Keratinocyte (primary cell): ENCODE results near the gene ZDHHC7. TPM values are rescaled to one million over a fixed set of nuclear protein-coding genes. Genes with fewer than 3 reads are reported as not detected.

Experiments used
- DNase-seq: peaks from one replicate; pipeline ENCODE4 v3.0.0-alpha.2; 2011; ENCODE audit warnings: low read depth, missing footprints, low spot score
- FAIRE-seq: peaks from 2 replicates; lab custom pipeline; 2011; peaks lifted over from hg19 to GRCh38; lab: Jason Lieb, UNC
- H2AFZ ChIP-seq: 2 replicates; pipeline ENCODE4 v1.6.0; 2012; ENCODE audit warnings: low read length, control low read depth, inconsistent platforms; ENCODE audit not compliant: control insufficient read depth
- H3K27ac ChIP-seq: 2 replicates; pipeline ENCODE4 v1.5.1; 2011; ENCODE audit warnings: low read length; ENCODE audit not compliant: control insufficient read depth, insufficient read depth
- H3K27me3 ChIP-seq: 3 replicates; pipeline ENCODE4 v1.6.0; 2011; ENCODE audit warnings: low read length; ENCODE audit not compliant: control insufficient read depth, insufficient read depth; ENCODE audit errors: extremely low read depth
- H3K36me3 ChIP-seq, 2 experiments: 2 replicates in 1 of 2; 3 replicates in 1 of 2; pipeline ENCODE4 v1.5.1; 2011; ENCODE audit warnings: low read length in 2 of 2, mild to moderate bottlenecking in 1 of 2; ENCODE audit not compliant: control insufficient read depth in 2 of 2, insufficient read depth in 2 of 2; ENCODE audit errors: extremely low read depth in 1 of 2
- H3K4me1 ChIP-seq: 3 replicates; pipeline ENCODE4 v1.5.1; 2011; ENCODE audit warnings: low read length; ENCODE audit not compliant: control insufficient read depth, insufficient read depth; ENCODE audit errors: extremely low read depth
- H3K4me2 ChIP-seq: 3 replicates; pipeline ENCODE4 v1.6.0; 2011; ENCODE audit warnings: low read depth, low read length; ENCODE audit not compliant: control insufficient read depth, insufficient read depth; ENCODE audit errors: extremely low read depth
- H3K4me3 ChIP-seq, 3 experiments: fragments of 200-600 bp in 1 of 3; sonication (generic) in 1 of 3; 2 replicates in 2 of 3; 3 replicates in 1 of 3; pipeline ENCODE4 v1.5.1; 2011 to 2016; ENCODE audit warnings: low read length in 3 of 3, mild to moderate bottlenecking in 3 of 3, control low read depth in 2 of 3, inconsistent platforms in 1 of 3, low read depth in 1 of 3, mixed read lengths in 1 of 3, mixed run types in 1 of 3, moderate library complexity in 1 of 3; ENCODE audit not compliant: control insufficient read depth in 2 of 3, insufficient read depth in 2 of 3; ENCODE audit errors: extremely low read depth in 1 of 3
- H3K79me2 ChIP-seq: 2 replicates; pipeline ENCODE4 v1.6.0; 2012; ENCODE audit warnings: low read length; ENCODE audit not compliant: control insufficient read depth, insufficient read depth
- H3K9ac ChIP-seq: 3 replicates; pipeline ENCODE4 v1.6.0; 2011; ENCODE audit warnings: low read length; ENCODE audit not compliant: control insufficient read depth, insufficient read depth; ENCODE audit errors: extremely low read depth
- H3K9me1 ChIP-seq: 3 replicates; pipeline ENCODE4 v1.6.0; 2011; ENCODE audit warnings: low read length; ENCODE audit not compliant: control insufficient read depth, insufficient read depth; ENCODE audit errors: extremely low read depth
- H3K9me3 ChIP-seq: 2 replicates; pipeline ENCODE4 v1.5.1; 2012; ENCODE audit warnings: low read depth, low read length; ENCODE audit not compliant: control insufficient read depth
- H4K20me1 ChIP-seq: 3 replicates; pipeline ENCODE4 v1.6.0; 2011; ENCODE audit warnings: low read length; ENCODE audit not compliant: control insufficient read depth, insufficient read depth; ENCODE audit errors: extremely low read depth
- CTCF ChIP-seq, 3 experiments: IDR thresholded peaks in 1 of 3; conservative IDR thresholded peaks in 1 of 3; optimal IDR thresholded peaks in 1 of 3; 2 replicates in 2 of 3; 3 replicates in 1 of 3; pipeline versions ENCODE3 to v1.5.1; 2011; ENCODE audit warnings: low read length in 3 of 3, mild to moderate bottlenecking in 3 of 3, moderate library complexity in 2 of 3, control low read depth in 1 of 3, inconsistent platforms in 1 of 3; ENCODE audit not compliant: insufficient read depth in 2 of 3; ENCODE audit errors: extremely low read depth in 1 of 3
- EZH2 ChIP-seq: IDR thresholded peaks from one replicate; pipeline ENCODE4 v1.6.1; 2012; ENCODE audit warnings: inconsistent platforms, mild to moderate bottlenecking, low read length, moderate library complexity
- dilution Hi-C: fragments of 300-500 bp; cut with MboI; formaldehyde crosslinking; loops from one replicate; pipeline ENCODE4 v1.7.0; 2020; ENCODE audit warnings: low sequenced_read_pairs; ENCODE audit not compliant: extremely low pct_ligation_motif_present
- polyA plus RNA-seq, 5 experiments: library from polyadenylated mRNA; depleted of rRNA in 3 of 5; stranded (reverse) in 3 of 5; stranded (forward) in 1 of 5; unstranded in 1 of 5; fragments of >200 nt; gene quantifications; 1 replicate in 1 of 5; 2 replicates in 3 of 5; 3 replicates in 1 of 5; pipeline versions ENCODE4 v1.2.1 to v1.2.3, GENCODE V29; 2011 to 2012; ENCODE audit warnings: missing spikeins in 2 of 5, low read depth in 1 of 5, low replicate concordance in 1 of 5

ZDHHC7 gene
- polyA plus RNA-seq, 1 donor (not counting 4 experiments of a cell fraction or from before 2014, with no cell fraction given) = 37.8 TPM

GRCh38 chr16:84973236-84973635 lies 38.1 kb downstream of the ZDHHC7 start:
- TF ChIP-seq EZH2 = no peak
- TF ChIP-seq CTCF (optimal IDR thresholded peaks at IDR 0.05 in 1 of 3, IDR thresholded peaks at IDR 0.05 in 1 of 3, conservative IDR thresholded peaks at IDR 0.05 in 1 of 3; ENCODE audit: extremely low read depth in 1 of 3, insufficient read depth in 2 of 3, low read length in 3 of 3) = no peak
- Histone ChIP-seq H3K36me3 (peaks cover 26 to 34% of the 10 kb centered on the region in 2 experiments), H4K20me1 (no peaks in the 10 kb centered on the region), H3K4me2 (no peak overlapping the region), H3K9me1 (no peaks in the 10 kb centered on the region), H3K79me2 (no peaks in the 10 kb centered on the region), H3K27me3 (no peaks in the 10 kb centered on the region), H2AFZ (no peak overlapping the region), H3K9me3 (no peaks in the 10 kb centered on the region), H3K4me3 (no peak overlapping the region), H3K9ac (no peak overlapping the region), H3K4me1 (no peaks in the 10 kb centered on the region), H3K27ac (no peak overlapping the region)
- FAIRE-seq = no peak
- DNase-seq = no peak
- dilution Hi-C loops = loop anchor here (10.0 kb wide), 1 partner anchor 188 kb away; no protein-coding TSS in a partner anchor

- dilution Hi-C loops = loop anchor here (10.0 kb wide), 1 partner anchor 186 kb away; no protein-coding TSS in a partner anchor
- Histone ChIP-seq H3K4me3 (no peak overlapping the region), H3K9ac (no peak overlapping the region), H3K27me3 (no peaks in the 10 kb centered on the region), H3K9me1 (no peaks in the 10 kb centered on the region), H2AFZ (no peak overlapping the region), H4K20me1 (no peaks in the 10 kb centered on the region), H3K79me2 (no peaks in the 10 kb centered on the region), H3K9me3 (peaks cover 3% of the 10 kb centered on the region), H3K27ac (no peak overlapping the region), H3K4me2 (no peak overlapping the region), H3K36me3 (peaks cover 8 to 14% of the 10 kb centered on the region in 2 experiments), H3K4me1 (no peaks in the 10 kb centered on the region)
- TF ChIP-seq CTCF (optimal IDR thresholded peaks at IDR 0.05 in 1 of 3, IDR thresholded peaks at IDR 0.05 in 1 of 3, conservative IDR thresholded peaks at IDR 0.05 in 1 of 3; ENCODE audit: extremely low read depth in 1 of 3, insufficient read depth in 2 of 3, low read length in 3 of 3) = peak; percentile 91 to 95 (median 95)
- TF ChIP-seq EZH2 = no peak
- no peak for FAIRE-seq
- peak; percentile 32 for DNase-seq
Observed at GRCh38 chr16:84970447-84971127, 40.7 kb downstream of the ZDHHC7 start.
